Stimulated activated memory B cell treated with anti-CD40 and anti-IgM and Interleukin-4, amounts not matched to agents 10 μg/mL and 1 μg/mL and 100 μg/mL, for 72 hours (primary cell): Measurements from ENCODE around the gene MBOAT7.
A peak's percentile ranks its signal among the peaks of the same experiment; 100 is the strongest.
"Not testable (repeated sequence)": the region's sequence is repeated elsewhere in the genome, so short reads cannot be mapped to it uniquely, and the experiment has no call there.

Experiments used
- ATAC-seq: fragments of 150-1000 bp; cut with Tn5 transposase; 2 replicates; pipeline ENCODE4 v1.10.0; 2021
- H3K27ac Mint-ChIP-seq: one replicate; pipeline ENCODE4 v1.8.0; 2022; ENCODE audit warnings: mild to moderate bottlenecking, mixed read lengths
- H3K27me3 Mint-ChIP-seq: one replicate; pipeline ENCODE4 v1.8.0; 2022; ENCODE audit warnings: mixed read lengths
- H3K36me3 Mint-ChIP-seq: one replicate; pipeline ENCODE4 v1.8.0; 2022; ENCODE audit warnings: mixed read lengths
- H3K4me1 Mint-ChIP-seq: one replicate; pipeline ENCODE4 v1.8.0; 2022; ENCODE audit warnings: mixed read lengths
- H3K4me3 Mint-ChIP-seq: one replicate; pipeline ENCODE4 v1.8.0; 2022; ENCODE audit warnings: mild to moderate bottlenecking, moderate library complexity, mixed read lengths
- H3K9me3 Mint-ChIP-seq: one replicate; pipeline ENCODE4 v1.8.0; 2022; ENCODE audit warnings: mixed read lengths

The MBOAT7 gene

DNA sequence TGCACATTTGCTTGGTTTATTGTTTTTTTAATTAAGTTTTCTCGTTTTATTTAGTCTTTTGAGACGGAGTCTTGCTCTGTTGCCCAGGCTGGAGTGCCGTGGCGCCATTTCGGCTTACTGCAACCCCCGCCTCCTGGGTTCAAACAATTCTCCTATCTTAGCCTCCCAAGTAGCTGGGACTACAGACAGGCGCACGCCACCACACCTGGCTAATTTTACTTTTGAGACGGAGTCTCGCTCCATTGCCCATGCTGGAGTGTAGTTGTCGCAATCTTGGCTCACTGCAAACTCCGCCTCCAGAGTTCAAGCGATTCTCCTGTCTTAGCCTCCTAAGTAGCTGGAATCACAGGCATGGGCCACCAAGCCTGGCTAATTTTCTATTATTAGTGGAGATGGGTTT, 12.6 kb upstream of the MBOAT7 start:
- Mint-ChIP-seq H3K36me3 (peaks cover 61% of the 10 kb centered on the region), H3K4me1 (peaks cover 61% of the 10 kb centered on the region), H3K27ac (peak overlapping the region; percentile 95), H3K27me3 (no peaks in the 10 kb centered on the region), H3K9me3 (no peaks in the 10 kb centered on the region), H3K4me3 (peak overlapping the region; percentile 97)
- no peak for ATAC-seq

DNA sequence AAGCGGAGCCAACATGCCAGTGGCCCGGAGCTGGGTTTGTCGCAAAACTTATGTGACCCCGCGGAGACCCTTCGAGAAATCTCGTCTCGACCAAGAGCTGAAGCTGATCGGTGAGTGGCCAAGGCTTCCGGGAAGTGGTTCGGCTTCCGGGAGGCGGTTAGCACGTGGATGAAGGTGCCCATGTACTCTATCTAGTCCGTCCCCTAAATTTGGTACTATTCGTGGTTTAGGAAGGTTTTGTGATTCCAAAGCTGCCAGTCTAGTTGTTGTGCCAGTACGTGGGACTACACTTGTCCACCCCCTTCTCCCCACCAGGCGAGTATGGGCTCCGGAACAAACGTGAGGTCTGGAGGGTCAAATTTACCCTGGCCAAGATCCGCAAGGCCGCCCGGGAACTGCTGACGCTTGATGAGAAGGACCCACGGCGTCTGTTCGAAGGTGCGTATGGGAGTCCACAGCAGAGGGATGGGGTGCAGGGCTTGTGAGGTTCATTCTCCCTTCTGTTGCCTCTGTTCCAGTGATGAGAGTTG, 11.9 kb upstream of the MBOAT7 start:
- Mint-ChIP-seq H3K4me3 (peak overlapping the region; percentile 97), H3K4me1 (peaks cover 54% of the 10 kb centered on the region), H3K27ac (peak overlapping the region; percentile 95), H3K9me3 (no peaks in the 10 kb centered on the region), H3K36me3 (peaks cover 54% of the 10 kb centered on the region), H3K27me3 (no peaks in the 10 kb centered on the region)
- ATAC-seq, result no peak

DNA sequence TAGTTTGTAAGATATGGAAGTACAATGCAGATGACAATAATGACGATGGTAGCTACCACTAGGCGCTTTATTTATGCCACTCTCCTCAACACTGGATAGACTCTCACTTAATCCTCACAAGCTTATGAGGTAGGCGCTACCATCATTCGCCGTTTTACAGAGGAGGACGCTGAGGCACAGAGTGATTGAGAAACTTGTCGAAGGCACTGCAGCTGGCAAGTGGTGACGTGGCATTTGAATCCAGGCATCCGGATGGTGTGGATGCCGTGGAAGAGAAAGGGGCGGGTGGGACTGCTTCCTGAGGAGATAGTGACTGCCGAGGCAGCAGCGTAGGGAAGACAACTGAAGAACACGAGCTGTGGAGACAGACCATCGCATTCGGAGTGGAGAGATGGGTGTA, 10.0 kb upstream of the MBOAT7 start:
- ATAC-seq, result no peak
- Mint-ChIP-seq H3K9me3 (no peaks in the 10 kb centered on the region), H3K36me3 (peaks cover 48% of the 10 kb centered on the region), H3K4me3 (peak overlapping the region; percentile 70), H3K27ac (peak overlapping the region; percentile 95), H3K4me1 (peaks cover 36% of the 10 kb centered on the region), H3K27me3 (no peaks in the 10 kb centered on the region)

DNA sequence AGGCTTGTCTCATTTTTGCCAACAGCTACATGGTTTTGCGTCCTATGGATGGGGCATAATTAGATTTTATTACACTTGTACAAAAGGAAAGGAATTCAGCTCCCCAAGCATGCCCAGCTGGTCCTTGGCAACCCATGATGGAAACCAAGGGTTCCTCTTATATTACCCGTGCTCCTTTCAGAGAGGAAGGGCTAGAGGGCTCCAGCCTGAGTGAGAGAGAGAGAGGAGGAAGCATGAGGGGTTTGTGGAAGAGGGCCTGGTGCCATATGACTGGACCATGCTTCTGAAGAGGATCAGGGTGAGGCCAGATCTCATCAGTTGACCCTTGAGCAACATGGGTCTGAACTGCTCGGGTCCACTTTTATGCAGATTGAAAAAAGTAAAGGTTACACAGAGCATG, 7.7 kb upstream of the MBOAT7 start:
- Mint-ChIP-seq H3K27ac (no peak overlapping the region), H3K36me3 (peaks cover 34% of the 10 kb centered on the region), H3K27me3 (no peaks in the 10 kb centered on the region), H3K9me3 (no peaks in the 10 kb centered on the region), H3K4me1 (peaks cover 26% of the 10 kb centered on the region), H3K4me3 (no peak overlapping the region)
- ATAC-seq, result no peak

DNA sequence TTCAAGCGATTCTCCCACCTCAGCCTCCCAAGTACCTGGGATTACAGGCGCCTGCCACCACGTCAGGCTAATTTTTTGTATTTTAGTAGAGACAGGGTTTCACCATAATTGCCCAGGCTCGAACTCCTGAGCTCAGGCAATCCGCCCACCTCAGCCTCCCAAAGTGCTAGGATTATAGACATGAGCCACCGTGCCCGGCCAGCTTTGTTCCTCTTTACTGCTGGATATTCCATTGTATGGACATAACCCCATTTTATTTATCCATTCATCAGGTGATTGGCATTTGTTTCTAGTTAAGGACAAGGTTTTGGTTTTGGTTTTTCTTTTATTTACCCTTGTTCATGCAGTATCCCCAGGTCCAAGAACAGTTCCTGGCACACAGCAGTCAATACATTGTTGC, 7.2 kb upstream of the MBOAT7 start:
- Mint-ChIP-seq H3K9me3 (no peaks in the 10 kb centered on the region), H3K36me3 (peaks cover 29% of the 10 kb centered on the region), H3K27ac (no peak overlapping the region), H3K4me1 (peaks cover 26% of the 10 kb centered on the region), H3K27me3 (no peaks in the 10 kb centered on the region), H3K4me3 (no peak overlapping the region)
- no peak for ATAC-seq

DNA sequence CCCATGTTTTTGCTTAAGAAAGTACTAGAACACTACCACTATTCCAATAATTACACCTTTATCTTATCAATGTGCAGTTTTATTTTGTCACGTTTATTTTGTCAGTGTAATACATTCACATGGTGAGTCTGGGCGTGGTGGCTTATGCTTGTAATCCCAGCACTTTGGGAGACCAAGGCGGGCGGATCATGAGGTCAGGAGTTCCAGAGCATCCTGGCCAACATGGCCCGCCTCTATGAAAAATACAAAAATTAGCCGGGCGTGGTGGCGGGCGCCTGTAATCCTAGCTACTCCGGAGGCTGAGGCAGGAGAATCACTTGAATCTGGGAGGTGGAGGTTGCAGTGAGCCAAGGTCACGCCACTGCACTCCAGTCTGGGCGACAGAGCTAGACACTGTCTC, 5.1 kb upstream of the MBOAT7 start:
- not testable (repeated sequence) for ATAC-seq, H3K27ac Mint-ChIP-seq, H3K27me3 Mint-ChIP-seq, H3K9me3 Mint-ChIP-seq, H3K4me3 Mint-ChIP-seq
- Mint-ChIP-seq H3K36me3 (peaks cover 18% of the 10 kb centered on the region), H3K4me1 (peaks cover 24% of the 10 kb centered on the region)

DNA sequence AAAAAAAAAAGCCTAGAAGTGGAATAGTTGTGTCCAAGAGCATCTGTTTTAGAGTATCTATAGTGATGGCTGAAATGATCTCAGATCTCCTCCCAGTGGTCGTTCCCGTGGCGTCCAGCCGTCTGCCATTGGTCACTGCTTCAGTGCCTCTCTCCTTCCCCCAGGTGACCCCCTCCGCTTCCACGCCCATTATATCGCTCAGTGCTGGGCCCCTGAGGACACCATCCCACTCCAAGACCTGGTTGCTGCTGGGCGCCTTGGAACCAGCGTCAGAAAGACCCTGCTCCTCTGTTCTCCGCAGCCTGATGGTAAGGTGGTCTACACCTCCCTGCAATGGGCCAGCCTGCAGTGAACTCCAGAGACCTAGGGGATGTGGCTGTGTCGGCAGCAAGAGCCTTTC, 3.6 kb upstream of the MBOAT7 start:
- H3K4me1 Mint-ChIP-seq, result peaks cover 29% of the 10 kb centered on the region
- no peak overlapping the region for H3K4me3 Mint-ChIP-seq
- ATAC-seq, result no peak
- no peak overlapping the region for H3K27ac Mint-ChIP-seq
- H3K36me3 Mint-ChIP-seq, result peaks cover 18% of the 10 kb centered on the region
- no peaks in the 10 kb centered on the region for H3K27me3 Mint-ChIP-seq
- no peaks in the 10 kb centered on the region for H3K9me3 Mint-ChIP-seq

DNA sequence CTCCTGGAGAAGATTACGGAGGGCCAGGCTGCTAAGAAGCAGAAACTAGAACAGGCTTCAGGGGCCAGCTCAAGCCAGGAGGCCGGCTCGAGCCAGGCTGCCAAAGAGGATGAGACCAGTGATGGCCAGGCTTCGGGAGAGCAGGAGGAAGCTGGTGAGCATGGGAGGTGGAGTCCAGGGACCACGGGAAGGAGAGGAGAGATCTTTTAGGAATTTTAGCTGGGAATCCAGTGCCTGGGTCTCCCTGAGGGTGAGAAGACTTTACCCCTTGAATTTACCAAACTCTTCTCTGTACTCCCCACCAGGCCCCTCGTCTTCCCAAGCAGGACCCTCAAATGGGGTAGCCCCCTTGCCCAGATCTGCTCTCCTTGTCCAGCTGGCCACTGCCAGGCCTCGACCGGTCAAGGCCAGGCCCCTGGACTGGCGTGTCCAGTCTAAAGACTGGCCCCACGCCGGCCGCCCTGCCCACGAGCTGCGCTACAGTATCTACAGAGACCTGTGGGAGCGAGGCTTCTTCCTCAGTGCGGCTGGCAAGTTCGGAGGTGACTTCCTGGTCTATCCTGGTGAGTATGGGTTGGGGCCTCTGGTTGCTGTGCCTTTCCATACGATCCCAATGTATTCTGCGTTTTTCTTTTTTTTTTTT, 2.6 kb upstream of the MBOAT7 start:
- Mint-ChIP-seq H3K4me3 (peak overlapping the region; percentile 87), H3K4me1 (peaks cover 39% of the 10 kb centered on the region), H3K27ac (peak overlapping the region; percentile 96), H3K27me3 (no peaks in the 10 kb centered on the region), H3K36me3 (peaks cover 18% of the 10 kb centered on the region), H3K9me3 (no peaks in the 10 kb centered on the region)
- ATAC-seq, result no peak

DNA sequence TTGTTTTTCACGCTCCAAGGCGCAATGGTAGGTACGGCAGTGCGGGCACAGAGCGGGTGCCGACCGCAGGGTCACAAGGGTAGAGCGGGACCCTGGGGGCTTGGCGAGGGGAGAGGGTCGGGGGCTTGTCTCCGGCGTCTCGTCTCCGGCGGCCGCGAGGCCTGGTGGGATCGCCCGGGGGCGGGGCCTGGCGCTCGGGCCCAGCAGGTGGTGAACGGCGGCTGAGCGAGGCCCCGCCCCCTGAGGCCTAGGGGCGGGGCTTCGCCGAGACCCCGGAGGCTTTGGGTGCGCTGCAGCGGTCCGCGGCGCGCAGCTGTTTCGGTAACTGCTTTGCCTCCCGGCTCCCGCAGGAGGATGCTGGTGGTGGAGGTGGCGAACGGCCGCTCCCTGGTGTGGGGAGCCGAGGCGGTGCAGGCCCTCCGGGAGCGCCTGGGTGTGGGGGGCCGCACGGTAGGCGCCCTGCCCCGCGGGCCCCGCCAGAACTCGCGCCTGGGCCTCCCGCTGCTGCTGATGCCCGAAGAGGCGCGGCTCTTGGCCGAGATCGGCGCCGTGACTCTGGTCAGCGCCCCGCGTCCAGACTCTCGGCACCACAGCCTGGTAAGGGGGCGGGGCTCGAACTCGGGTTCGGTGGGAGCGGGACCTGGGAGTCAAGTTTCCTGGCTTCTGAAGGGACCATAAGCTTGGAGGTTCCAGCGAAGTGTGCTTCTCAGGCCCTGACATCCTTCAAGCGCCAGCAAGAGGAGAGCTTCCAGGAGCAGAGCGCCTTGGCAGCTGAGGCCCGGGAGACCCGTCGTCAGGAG, 1.8 kb upstream of the MBOAT7 start, which contains the start of gene TSEN34:
Gene TSEN34, plus strand, starts transcription at position 298 of the 800 bp plus-strand sequence. Its CDS starts 57 bp downstream, at position 355.
- no peaks in the 10 kb centered on the region for H3K9me3 Mint-ChIP-seq
- peak; percentile 58 for ATAC-seq
- peak within 1 kb of the TSS; percentile 87 for H3K4me3 Mint-ChIP-seq
- H3K27me3 Mint-ChIP-seq, result no peaks in the 10 kb centered on the region
- peaks cover 42% of the 10 kb centered on the region for H3K4me1 Mint-ChIP-seq
- H3K36me3 Mint-ChIP-seq, result peaks cover 18% of the 10 kb centered on the region
- H3K27ac Mint-ChIP-seq, result peak within 1 kb of the TSS; percentile 96

DNA sequence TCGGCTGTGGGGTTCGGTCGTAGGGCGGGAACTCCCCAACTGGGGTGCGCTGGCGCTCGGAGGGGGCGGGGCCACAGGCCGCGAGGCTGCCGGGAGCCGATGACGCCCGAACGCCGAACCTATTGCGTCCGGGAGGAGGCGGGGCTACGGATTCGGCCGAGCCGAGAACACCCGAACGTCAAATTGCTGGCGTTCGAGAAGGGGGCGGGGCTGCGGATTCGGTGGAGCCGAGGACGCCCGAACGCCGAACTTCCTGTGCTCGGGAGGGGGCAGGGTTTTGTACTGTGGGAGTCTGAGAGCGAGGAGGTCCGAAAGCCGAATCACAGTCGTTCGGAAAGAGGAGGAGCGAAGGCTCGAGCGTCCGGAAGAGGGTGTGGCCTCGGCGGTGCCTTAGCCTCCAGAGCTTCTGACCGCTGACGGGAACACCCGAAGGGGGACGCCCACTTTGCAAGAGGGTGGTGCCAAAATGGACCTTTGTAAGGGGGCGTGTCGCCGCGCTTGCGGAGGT, 1.2 kb upstream of the MBOAT7 start:
- peak overlapping the region; percentile 96 for H3K27ac Mint-ChIP-seq
- H3K36me3 Mint-ChIP-seq, result peaks cover 17% of the 10 kb centered on the region
- H3K4me3 Mint-ChIP-seq, result peak overlapping the region; percentile 87
- peak; percentile 81 for ATAC-seq
- H3K27me3 Mint-ChIP-seq, result no peaks in the 10 kb centered on the region
- H3K9me3 Mint-ChIP-seq, result no peaks in the 10 kb centered on the region
- H3K4me1 Mint-ChIP-seq, result peaks cover 42% of the 10 kb centered on the region

DNA sequence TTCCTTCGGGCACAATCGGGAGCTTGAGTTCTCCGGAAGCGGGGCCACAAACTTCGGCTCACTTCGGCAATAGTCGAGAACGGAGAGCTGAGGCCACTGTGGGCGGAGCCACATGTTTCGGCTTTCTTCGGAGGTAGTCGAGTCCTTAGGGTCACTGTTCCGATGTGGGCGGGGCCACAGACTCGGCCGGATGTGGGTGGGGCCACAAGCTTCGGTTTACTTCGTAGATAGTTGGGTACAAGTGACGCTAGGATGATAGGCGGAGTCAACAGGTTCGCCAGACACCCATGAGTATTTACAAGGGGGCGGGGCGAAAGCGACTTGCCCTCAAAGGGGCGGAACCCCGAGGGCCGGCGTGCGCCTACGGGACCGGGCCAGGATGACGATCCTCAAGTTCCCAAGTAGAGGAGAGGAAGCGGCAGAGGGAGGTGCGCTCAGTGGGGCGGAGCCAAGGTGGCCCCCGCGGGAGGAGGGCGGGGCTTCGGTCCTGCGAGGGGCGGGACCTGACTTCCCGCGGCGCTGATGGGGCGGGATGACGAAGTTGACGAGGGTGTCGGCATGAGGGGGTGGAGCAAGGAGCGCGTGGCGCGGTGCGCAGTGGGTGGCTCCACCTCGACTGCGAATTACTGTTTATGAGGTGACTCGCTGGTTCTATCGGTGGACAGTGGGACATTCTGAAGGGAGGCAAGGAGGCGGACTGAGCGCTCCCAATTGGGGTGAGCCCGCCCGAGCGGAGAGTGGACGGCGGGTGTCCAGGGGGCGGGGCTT, 539 bp upstream of the MBOAT7 start:
- H3K36me3 Mint-ChIP-seq, result peaks cover 10% of the 10 kb centered on the region
- H3K27ac Mint-ChIP-seq, result peak overlapping the region; percentile 96
- no peaks in the 10 kb centered on the region for H3K27me3 Mint-ChIP-seq
- peaks cover 42% of the 10 kb centered on the region for H3K4me1 Mint-ChIP-seq
- H3K4me3 Mint-ChIP-seq, result peak overlapping the region; percentile 87
- no peaks in the 10 kb centered on the region for H3K9me3 Mint-ChIP-seq
- peak; percentile 79 for ATAC-seq

DNA sequence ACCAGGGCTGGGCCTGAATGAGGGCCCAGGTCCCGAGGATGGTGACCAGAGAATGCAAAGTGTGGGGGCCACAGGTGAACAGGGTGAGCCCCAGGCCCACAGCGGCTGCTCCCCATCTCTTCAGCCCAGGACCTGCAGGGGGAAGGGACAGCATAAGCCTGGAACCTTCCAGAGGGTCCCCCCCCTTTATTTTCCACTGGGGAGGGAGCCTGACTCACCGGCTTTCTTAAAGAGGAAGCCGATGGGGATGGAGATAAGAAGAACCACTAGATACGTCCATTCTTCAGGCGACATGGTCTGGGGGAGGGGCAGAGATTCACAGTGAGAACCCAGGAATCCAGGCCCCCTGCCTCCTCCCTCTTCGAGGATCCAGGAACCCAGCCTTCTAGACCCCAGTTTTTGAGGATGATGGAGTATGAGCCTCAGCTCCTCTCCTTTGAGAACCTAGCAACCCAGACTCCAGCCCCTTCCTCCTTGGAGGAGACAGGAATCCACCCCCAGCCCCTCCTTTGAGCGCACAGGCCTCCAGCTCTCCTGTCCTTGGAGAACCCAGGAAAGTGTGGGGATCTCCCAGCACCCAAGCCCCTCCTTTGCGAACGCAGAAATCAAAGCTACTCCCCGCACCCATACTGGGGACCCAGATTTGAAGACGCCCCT, 1.0 kb downstream of the MBOAT7 start:
- Mint-ChIP-seq H3K27me3 (no peaks in the 10 kb centered on the region), H3K36me3 (peaks cover 17% of the 10 kb centered on the region), H3K9me3 (no peaks in the 10 kb centered on the region), H3K4me1 (peaks cover 42% of the 10 kb centered on the region), H3K27ac (peak overlapping the region; percentile 43), H3K4me3 (peak overlapping the region; percentile 87)
- ATAC-seq, result no peak

DNA sequence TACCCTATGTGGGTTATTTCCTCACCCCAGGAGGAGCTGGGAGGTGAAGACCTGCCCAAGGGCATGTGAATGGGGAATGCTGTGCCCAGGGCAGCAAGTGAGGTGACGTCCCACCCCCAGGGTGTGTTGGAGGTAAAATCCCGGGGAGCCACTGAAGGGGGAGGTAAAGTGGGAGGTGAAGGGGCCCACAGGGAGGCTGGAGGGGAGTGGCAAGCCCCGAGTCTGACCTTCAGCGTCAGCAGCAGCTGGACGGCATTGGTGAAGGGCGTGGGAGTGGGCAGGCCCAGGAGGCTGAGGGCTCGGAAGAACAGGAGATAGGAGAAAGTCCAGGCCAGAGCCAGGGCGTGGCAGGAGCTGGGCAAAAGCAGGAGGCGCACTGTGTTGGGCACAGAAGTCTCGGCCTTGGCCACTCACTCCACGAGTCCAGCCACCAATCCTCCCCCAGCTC, 2.4 kb downstream of the MBOAT7 start:
- H3K27ac Mint-ChIP-seq, result peak overlapping the region; percentile 43

DNA sequence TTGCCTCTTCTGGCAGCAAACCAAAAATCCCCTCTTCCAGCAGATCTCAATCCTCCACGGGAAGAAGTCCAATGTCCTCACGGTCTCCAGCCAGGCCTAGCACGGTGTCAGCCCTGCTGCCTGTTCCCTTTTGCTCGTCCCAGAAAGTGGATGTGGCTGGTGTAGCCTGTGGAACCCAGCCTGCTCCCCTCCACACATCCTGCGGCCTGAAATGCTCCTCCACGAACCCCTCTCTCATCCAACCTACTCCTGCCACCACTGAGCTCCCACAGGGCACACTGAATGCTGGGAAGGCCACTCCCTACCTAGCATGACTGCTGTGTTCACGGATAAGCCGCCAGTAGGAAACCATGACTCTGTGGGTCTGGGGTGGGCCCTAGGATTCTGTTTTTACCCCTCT, 3.0 kb downstream of the MBOAT7 start:
- Mint-ChIP-seq H3K36me3 (peaks cover 11% of the 10 kb centered on the region), H3K27ac (no peak overlapping the region), H3K4me1 (peaks cover 22% of the 10 kb centered on the region)

More for the DNA sequence above, 2.4 kb downstream of the MBOAT7 start:
- Mint-ChIP-seq H3K36me3 (peaks cover 10% of the 10 kb centered on the region), H3K27me3 (no peaks in the 10 kb centered on the region), H3K4me3 (peak overlapping the region; percentile 87), H3K9me3 (no peaks in the 10 kb centered on the region), H3K4me1 (peaks cover 28% of the 10 kb centered on the region)
- no peak for ATAC-seq

More for the DNA sequence above, 3.0 kb downstream of the MBOAT7 start:
- H3K9me3 Mint-ChIP-seq, result no peaks in the 10 kb centered on the region
- ATAC-seq, result no peak
- H3K4me3 Mint-ChIP-seq, result no peak overlapping the region
- H3K27me3 Mint-ChIP-seq, result no peaks in the 10 kb centered on the region
